ENCODE results near the gene RPA3. TPM values are rescaled to one million over a fixed set of nuclear protein-coding genes. Genes with fewer than 3 reads are reported as not detected.

The RPA3 gene
- total RNA-seq, 8 experiments from 2014 or later = 17.2 to 49.7 (median 30.8) TPM

DNA sequence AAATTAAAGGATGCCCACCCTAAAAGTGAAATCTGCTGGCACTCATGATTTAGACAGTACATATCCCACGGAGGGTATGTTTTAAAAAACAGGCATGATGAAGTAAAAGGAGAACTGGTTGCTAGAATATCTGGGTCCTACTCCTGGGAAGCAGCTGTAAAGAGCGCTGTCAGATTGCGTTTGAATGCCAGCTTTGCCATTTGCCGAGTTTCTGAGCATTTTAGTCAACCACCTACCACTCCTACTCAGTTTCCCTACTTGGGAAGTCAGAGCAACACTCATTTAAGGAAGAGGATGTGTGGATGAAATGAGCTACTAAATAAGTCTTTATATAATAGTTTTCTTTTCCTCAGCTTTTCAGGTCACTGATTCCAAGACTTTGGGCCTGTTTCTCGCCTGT lies 79.0 kb downstream of the RPA3 start:
- no peak for ATAC-seq (replicated peaks in 6 of 8)
- in situ Hi-C loops (cut with MboI; ENCODE audit: low pct_unique_long_range_greater_than_20kb in 2 of 9, low sequenced_read_pairs in 9 of 9, unreplicated experiment in 9 of 9) = no loop called here
- Histone ChIP-seq H3K4me1 (replicated peaks in 1 of 2) (peaks cover 11 to 14% of the 10 kb centered on the region in 2 donors), H3K4me3 (peak overlapping the region; percentile 53 to 82 (median 59)), H3K27ac (no peak overlapping the region)
- WGBS, 10 experiments = 0 to 34% (median 17%) methylated on average over 1 to 5 of the region's 5 CpGs; no CpG with 5 or more reads in 1 of the 10 experiments

DNA sequence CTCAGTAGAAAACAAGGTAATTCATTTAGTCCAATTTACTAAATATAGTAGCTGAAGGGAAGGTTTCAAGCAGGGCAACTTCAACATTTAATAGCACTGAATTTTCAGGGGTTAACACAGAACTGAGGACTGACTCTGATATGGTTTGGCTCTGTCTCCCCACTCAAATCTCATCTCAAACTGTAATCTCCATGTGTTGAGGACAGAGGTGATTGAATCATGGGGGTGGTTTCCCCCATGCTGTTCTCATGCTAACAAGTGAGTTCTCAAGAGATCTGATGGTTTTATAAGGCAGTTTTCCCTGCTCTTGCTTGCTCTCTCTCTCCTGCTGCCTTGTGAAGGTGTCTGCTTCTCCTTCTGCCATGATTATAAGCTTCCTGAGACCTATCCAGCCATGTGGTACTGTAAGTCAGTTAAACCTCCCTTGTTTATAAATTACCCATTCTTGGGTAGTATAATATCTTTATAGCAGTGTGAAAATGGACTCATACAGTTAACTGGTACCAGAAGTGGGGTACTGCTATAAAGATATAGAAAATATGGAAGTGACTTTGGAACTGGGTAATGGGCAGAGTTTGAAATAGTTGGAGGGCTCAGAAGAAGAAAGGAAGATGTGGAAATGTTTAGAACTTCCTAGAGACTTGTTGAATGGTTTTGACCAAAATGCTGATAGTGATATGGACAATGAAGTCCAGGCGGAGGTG lies 87.6 kb downstream of the RPA3 start:
- WGBS, 10 experiments = 64 to 100% (median 86%) methylated on average over 1 of the region's 1 CpG; no CpG with 5 or more reads in 5 of the 10 experiments
- in situ Hi-C loops (cut with MboI; ENCODE audit: low pct_unique_long_range_greater_than_20kb in 2 of 9, low sequenced_read_pairs in 9 of 9, unreplicated experiment in 9 of 9) = no loop called here
- no peak for ATAC-seq (replicated peaks in 6 of 8)
- no peak overlapping the region for H3K27ac ChIP-seq
- H3K4me1 ChIP-seq (replicated peaks in 1 of 2) = no peaks in the 10 kb centered on the region
- no peak overlapping the region for H3K4me3 ChIP-seq

DNA sequence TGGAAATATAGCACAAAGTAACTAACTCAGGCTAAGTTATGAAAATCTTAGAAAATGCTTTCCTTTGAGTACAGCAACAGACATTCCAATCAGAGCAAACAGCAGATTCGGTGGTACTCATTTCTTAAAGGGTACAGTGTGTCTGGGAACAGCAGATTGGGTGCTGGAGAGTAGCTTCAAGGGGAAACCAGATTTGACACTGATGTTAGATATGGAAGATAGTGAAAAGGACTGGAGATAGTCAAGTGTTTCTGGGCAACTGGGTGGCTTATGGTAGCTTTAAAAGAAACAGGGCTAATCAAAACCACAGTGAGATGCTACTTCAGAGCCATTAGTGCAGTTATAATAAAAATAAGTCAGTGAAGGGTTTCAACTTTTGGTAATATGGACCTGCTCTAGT lies 89.9 kb downstream of the RPA3 start:
- Histone ChIP-seq H3K27ac (no peak overlapping the region), H3K4me3 (no peak overlapping the region), H3K4me1 (replicated peaks in 1 of 2) (no peaks in the 10 kb centered on the region)
- no peak for ATAC-seq (replicated peaks in 6 of 8)
- WGBS, 10 experiments = 67 to 100% (median 80%) methylated on average over 1 of the region's 1 CpG; no CpG with 5 or more reads in 5 of the 10 experiments
- in situ Hi-C loops (cut with MboI; ENCODE audit: low pct_unique_long_range_greater_than_20kb in 2 of 9, low sequenced_read_pairs in 9 of 9, unreplicated experiment in 9 of 9) = no loop called here

DNA sequence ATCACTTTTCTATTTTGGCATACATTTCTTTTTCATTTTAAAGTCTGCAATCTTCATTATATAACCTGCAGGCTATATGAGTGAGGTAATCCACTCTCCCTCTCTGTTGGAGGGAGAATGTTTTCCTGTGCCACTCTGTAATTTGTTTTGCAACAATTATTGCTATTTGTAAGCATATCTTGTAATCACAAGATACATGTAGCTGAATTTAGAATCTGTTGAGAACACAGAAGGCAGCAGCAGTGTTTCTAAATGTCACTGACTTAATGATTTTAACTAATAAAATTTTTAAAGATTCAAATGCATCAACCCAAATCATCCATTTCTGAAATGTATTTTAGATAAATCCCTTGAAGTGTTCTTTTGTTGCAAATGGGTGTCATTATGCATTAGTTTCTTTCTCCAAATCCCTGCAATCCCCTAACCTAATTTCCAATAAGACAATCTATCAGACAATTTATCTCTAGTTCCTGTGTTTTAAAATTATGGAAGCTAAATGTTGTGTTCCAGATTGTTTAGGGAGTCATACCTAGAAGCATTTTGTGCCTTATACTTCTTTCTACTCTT lies 97.7 kb downstream of the RPA3 start:
- Histone ChIP-seq H3K4me1 (replicated peaks in 1 of 2) (no peaks in the 10 kb centered on the region), H3K4me3 (no peak overlapping the region), H3K27ac (no peak overlapping the region)
- in situ Hi-C loops (cut with MboI; ENCODE audit: low pct_unique_long_range_greater_than_20kb in 2 of 9, low sequenced_read_pairs in 9 of 9, unreplicated experiment in 9 of 9) = no loop called here
- ATAC-seq (replicated peaks in 6 of 8) = peak in 1 of 8 experiments; percentile 59

DNA sequence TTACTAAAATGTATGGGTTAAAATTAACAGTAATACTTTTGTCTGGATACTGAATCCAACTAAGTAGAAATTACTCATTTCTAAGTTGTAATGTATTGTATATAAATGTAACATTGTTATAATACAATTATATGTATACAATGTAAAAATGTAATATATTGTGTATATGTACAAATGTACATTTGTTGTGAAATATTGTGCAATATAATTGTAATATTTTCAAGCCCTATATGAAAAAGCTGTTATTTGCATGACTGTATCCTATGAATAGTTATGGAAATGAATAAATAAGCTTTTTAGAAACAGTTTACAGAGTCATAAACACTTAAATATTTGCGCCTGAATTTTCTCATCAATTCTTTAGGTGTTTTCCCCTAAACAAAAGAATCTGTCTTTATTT lies 98.2 kb downstream of the RPA3 start:
- no peak overlapping the region for H3K4me3 ChIP-seq
- 11 to 100% (median 100%) methylated on average over 1 of the region's 1 CpG for WGBS, 10 experiments
- H3K27ac ChIP-seq = no peak overlapping the region
- ATAC-seq (replicated peaks in 6 of 8) = peak in 1 of 8 experiments; percentile 65
- in situ Hi-C loops (cut with MboI; ENCODE audit: low pct_unique_long_range_greater_than_20kb in 2 of 9, low sequenced_read_pairs in 9 of 9, unreplicated experiment in 9 of 9) = no loop called here
- H3K4me1 ChIP-seq (replicated peaks in 1 of 2) = no peaks in the 10 kb centered on the region

DNA sequence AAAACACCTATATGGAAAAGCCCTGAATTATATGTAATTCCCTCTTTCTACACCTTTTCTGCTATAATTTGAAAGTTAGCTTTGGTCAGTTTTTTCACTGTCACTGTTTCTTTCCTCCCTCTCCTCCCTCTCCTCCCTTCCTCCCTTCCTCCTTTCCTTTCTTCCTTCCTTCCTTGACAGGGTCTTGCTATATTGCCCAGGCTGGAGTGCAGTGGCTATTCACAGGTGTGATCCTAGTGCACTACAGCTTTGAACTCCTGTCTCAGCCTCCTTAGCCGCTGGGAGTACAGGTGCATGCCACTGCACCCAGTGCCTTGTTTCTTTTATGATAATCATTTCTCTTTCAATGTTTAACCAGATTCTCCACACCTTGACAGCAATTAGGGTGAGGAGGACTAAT lies 100.0 kb downstream of the RPA3 start:
- no peak for ATAC-seq (replicated peaks in 6 of 8)
- H3K4me1 ChIP-seq (replicated peaks in 1 of 2) = no peaks in the 10 kb centered on the region
- H3K4me3 ChIP-seq = no peak overlapping the region
- 0 to 100% (median 80%) methylated on average over 1 of the region's 1 CpG; no CpG with 5 or more reads in 3 of the 10 experiments for WGBS, 10 experiments
- no peak overlapping the region for H3K27ac ChIP-seq
- in situ Hi-C loops (cut with MboI; ENCODE audit: low pct_unique_long_range_greater_than_20kb in 2 of 9, low sequenced_read_pairs in 9 of 9, unreplicated experiment in 9 of 9) = no loop called here

DNA sequence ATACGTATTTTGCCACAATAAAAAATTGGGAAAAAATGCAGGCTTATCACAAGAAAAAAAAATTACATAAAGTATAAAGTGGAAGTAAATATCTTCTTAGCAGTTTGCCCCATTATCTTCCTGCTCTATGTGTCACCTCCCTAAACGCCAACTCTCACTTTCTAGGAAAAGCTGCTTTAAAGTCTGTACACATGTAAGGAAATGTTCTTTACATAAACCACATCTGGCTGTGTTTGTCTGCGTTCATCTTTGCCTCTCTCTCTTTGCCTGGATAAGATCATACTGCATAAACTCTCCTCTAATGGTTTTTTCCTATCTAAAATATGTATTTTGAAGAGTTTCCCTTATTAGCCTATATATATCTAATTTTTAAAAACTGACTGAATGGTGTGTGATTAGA lies 100.9 kb downstream of the RPA3 start:
- no peak for ATAC-seq (replicated peaks in 6 of 8)
- H3K27ac ChIP-seq = no peak overlapping the region
- in situ Hi-C loops (cut with MboI; ENCODE audit: low pct_unique_long_range_greater_than_20kb in 2 of 9, low sequenced_read_pairs in 9 of 9, unreplicated experiment in 9 of 9) = no loop called here
- no peaks in the 10 kb centered on the region for H3K4me1 ChIP-seq (replicated peaks in 1 of 2)
- no peak overlapping the region for H3K4me3 ChIP-seq
- 33 to 100% (median 81%) methylated on average over 1 to 3 of the region's 3 CpGs; no CpG with 5 or more reads in 1 of the 10 experiments for WGBS, 10 experiments

DNA sequence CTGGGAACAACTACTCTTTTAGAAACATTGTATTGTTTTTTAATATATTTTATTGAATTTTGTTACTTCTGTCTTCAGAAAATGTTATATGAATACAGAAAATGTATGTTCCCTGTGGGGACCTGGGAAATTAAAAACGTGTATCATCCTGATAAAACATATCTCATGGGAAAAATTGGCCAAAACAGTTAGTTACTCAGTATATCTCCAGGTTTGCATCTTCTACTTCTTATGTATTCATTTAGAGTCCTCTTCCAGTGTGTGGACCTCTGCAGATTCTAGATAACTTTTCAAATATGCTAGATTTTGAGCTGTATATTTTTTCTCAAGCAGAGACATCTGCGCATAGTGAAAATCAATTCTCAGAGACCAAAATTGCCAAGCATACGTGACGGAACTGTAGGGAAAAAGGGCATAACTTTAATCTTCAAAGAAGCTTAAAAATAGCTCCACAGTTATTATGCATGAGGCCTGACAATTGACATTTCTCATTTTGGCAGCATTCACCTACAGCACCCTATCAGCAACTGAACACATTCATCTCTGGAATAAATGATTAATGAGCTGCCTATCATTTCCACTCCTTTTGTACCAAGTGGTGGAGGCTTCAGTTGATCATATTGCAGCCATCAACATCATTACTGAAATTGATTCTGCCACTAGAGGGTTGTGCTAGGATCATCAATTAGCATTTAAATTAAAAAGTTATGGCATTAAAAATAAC lies 104.2 kb downstream of the RPA3 start:
- WGBS, 10 experiments = 30 to 100% (median 84%) methylated on average over 1 to 4 of the region's 4 CpGs
- H3K4me1 ChIP-seq (replicated peaks in 1 of 2) = no peaks in the 10 kb centered on the region
- no peak overlapping the region for H3K27ac ChIP-seq
- in situ Hi-C loops (cut with MboI; ENCODE audit: low pct_unique_long_range_greater_than_20kb in 2 of 9, low sequenced_read_pairs in 9 of 9, unreplicated experiment in 9 of 9) = no loop called here
- no peak for ATAC-seq (replicated peaks in 6 of 8)
- no peak overlapping the region for H3K4me3 ChIP-seq

DNA sequence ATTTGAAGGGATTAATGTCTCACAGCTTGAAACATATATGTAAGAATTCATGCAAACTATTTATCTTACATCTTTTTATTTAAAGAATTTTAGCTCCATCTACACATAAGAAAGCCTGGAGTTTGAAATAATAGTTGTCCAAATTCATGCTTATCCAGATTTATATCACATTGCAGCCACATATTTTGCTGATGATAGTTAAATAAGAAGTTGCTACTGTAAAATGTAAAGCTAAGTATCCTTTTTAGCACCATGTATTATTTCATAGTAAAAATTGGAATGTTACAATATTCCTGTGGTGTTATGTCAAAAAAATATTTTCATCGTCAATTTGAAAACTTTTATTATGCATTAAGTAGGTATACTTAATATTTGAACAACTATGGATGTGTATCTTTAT lies 105.2 kb downstream of the RPA3 start:
- ATAC-seq (replicated peaks in 6 of 8) = no peak
- H3K4me1 ChIP-seq (replicated peaks in 1 of 2) = no peaks in the 10 kb centered on the region
- in situ Hi-C loops (cut with MboI; ENCODE audit: low pct_unique_long_range_greater_than_20kb in 2 of 9, low sequenced_read_pairs in 9 of 9, unreplicated experiment in 9 of 9) = no loop called here
- no peak overlapping the region for H3K4me3 ChIP-seq
- 71 to 100% (median 94%) methylated on average over 1 of the region's 1 CpG; no CpG with 5 or more reads in 1 of the 10 experiments for WGBS, 10 experiments
- no peak overlapping the region for H3K27ac ChIP-seq

DNA sequence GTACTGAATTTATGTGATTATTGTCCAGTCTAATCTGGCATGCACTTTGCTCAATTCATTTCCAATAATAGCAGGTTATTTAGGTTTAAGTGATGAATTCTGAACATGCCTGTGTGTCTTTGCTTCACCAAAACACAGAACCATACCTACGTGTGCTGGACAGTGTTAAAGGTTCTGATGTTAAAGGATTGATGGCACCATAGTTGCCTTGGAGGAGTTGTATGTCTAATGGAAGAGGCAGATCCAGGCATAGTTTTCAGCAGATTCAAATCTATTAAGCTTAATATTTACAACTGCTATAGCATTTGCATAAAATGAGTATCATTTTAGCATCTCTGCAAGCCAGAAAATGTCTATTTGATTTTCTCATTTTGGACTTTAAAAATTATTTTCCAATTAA lies 105.9 kb downstream of the RPA3 start:
- H3K4me3 ChIP-seq = no peak overlapping the region
- in situ Hi-C loops (cut with MboI; ENCODE audit: low pct_unique_long_range_greater_than_20kb in 2 of 9, low sequenced_read_pairs in 9 of 9, unreplicated experiment in 9 of 9) = no loop called here
- H3K27ac ChIP-seq = no peak overlapping the region
- 22 to 100% (median 89%) methylated on average over 1 of the region's 1 CpG; no CpG with 5 or more reads in 3 of the 10 experiments for WGBS, 10 experiments
- ATAC-seq (replicated peaks in 6 of 8) = no peak
- no peaks in the 10 kb centered on the region for H3K4me1 ChIP-seq (replicated peaks in 1 of 2)

DNA sequence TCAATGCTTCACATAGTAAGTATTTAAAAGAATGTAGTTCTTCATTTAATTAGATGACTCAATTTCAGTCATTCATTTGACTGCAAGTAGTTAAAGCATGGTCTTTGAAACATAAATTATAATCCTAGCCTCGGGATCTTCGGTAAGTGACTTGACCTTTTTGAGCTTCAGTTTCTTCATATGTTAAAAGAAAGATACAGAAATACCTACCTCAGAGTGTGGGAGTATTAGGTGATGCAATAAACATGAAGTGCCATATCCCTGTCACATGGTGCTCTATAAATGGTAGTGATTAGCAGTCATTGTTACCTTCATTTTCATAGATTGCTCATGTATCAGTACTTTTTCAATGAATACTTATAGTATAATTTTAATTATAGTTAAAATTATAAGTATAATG lies 109.1 kb downstream of the RPA3 start:
- no peak overlapping the region for H3K4me3 ChIP-seq
- no peaks in the 10 kb centered on the region for H3K4me1 ChIP-seq (replicated peaks in 1 of 2)
- no peak for ATAC-seq (replicated peaks in 6 of 8)
- H3K27ac ChIP-seq = no peak overlapping the region
- 38 to 100% (median 87%) methylated on average over 1 to 2 of the region's 2 CpGs; no CpG with 5 or more reads in 2 of the 10 experiments for WGBS, 10 experiments
- in situ Hi-C loops (cut with MboI; ENCODE audit: low pct_unique_long_range_greater_than_20kb in 2 of 9, low sequenced_read_pairs in 9 of 9, unreplicated experiment in 9 of 9) = no loop called here

DNA sequence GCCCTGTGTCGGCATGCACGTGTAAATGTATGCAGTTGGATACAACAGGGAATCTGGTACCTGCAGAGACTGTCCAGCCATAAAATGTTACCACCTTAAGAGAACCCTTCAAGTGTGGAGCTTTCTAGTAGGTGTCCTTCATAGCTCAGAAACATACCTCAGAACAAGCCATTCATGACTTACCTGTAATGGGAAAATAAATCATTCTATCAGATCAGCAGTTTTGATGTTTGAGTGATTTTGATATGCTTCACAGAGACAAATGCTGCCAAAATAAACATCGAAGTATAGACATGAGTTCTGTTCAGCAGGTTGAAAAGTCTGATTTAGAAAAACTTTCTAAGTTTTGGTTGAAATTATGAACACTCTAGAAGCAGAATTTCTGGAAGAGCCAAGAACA lies 111.4 kb downstream of the RPA3 start:
- in situ Hi-C loops (cut with MboI; ENCODE audit: low pct_unique_long_range_greater_than_20kb in 2 of 9, low sequenced_read_pairs in 9 of 9, unreplicated experiment in 9 of 9) = no loop called here
- WGBS, 10 experiments = 44 to 100% (median 97%) methylated on average over 1 to 3 of the region's 3 CpGs

DNA sequence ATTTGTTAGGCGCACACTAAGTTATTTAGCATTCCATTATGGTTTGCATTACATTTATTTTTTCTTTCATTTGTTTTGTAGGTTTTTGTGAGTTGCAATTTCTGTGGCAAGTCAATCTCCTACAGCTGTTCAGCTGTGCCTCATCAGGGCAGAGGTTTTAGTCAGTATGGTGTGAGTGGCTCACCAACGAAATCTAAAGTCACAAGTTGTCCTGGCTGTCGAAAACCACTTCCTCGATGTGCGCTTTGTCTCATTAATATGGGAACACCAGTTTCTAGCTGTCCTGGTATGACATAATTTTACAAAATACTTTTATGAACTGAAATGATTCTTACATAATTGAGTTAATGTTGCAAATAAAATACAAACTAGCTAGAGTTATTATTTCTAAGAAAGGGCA lies 122.2 kb downstream of the RPA3 start:
- ATAC-seq (replicated peaks in 6 of 8) = no peak
- in situ Hi-C loops (cut with MboI; ENCODE audit: low pct_unique_long_range_greater_than_20kb in 2 of 9, low sequenced_read_pairs in 9 of 9, unreplicated experiment in 9 of 9) = loop anchor here in 1 of 9 experiments (25.0 kb wide), 1 partner anchor 616 kb away; no protein-coding TSS in a partner anchor
- Histone ChIP-seq H3K4me1 (replicated peaks in 1 of 2) (no peaks in the 10 kb centered on the region), H3K4me3 (no peak overlapping the region), H3K27ac (no peak overlapping the region)
- WGBS, 10 experiments = 87 to 100% (median 96%) methylated on average over 3 to 5 of the region's 5 CpGs; no CpG with 5 or more reads in 1 of the 10 experiments

More for the DNA sequence above, 111.4 kb downstream of the RPA3 start:
- Histone ChIP-seq H3K27ac (no peak overlapping the region), H3K4me1 (replicated peaks in 1 of 2) (no peaks in the 10 kb centered on the region), H3K4me3 (no peak overlapping the region)
- no peak for ATAC-seq (replicated peaks in 6 of 8)
